Endothelial cell of umbilical vein (primary cell): ENCODE results near the gene PRR11. TPM values are rescaled to one million over a fixed set of nuclear protein-coding genes. Genes with fewer than 3 reads are reported as not detected.

ENCODE experiments used
- BruUV-seq: library from RNA; stranded (reverse); fragments of 400-500 nt; replicated peaks from 2 replicates; lab custom pipeline; 2021; lab: Mats Ljungman, UMichigan
- CTCF ChIA-PET: fragments of 300-600, 350-600 bp; sonication (Branson Sonifier 250); formaldehyde crosslinking; loops from one replicate; lab custom pipeline; 2021; ENCODE audit warnings: antibody characterized with exemption, inconsistent platforms; lab: Charles Lee
- POLR2A ChIA-PET: fragments of 300-600, 350-600 bp; sonication (Branson Sonifier 250); formaldehyde crosslinking; loops from one replicate; lab custom pipeline; 2021; ENCODE audit warnings: antibody characterized with exemption, inconsistent platforms; lab: Charles Lee
- DNase-seq: peaks from one replicate; pipeline ENCODE4 v3.0.0-alpha.2; 2011; ENCODE audit warnings: low read depth, low spot score
- FAIRE-seq: peaks from 2 replicates; lab custom pipeline; 2011; peaks lifted over from hg19 to GRCh38; lab: Jason Lieb, UNC
- H2AFZ ChIP-seq: 2 replicates; pipeline ENCODE4 v1.6.0; 2012; ENCODE audit warnings: low read depth, low read length, control low read depth, inconsistent platforms
- H3K27ac ChIP-seq: 2 replicates; pipeline ENCODE4 v1.5.1; 2011; ENCODE audit warnings: low read depth, mild to moderate bottlenecking, control low read depth, low read length, moderate library complexity; ENCODE audit not compliant: insufficient read depth
- H3K27me3 ChIP-seq, 2 experiments: 2 replicates each; pipeline versions ENCODE4 v1.6.0 to v1.6.1; 2011; ENCODE audit warnings: low read length in 2 of 2, mixed read lengths in 1 of 2; ENCODE audit not compliant: control insufficient read depth in 2 of 2, insufficient read depth in 2 of 2
- H3K36me3 ChIP-seq, 2 experiments: 2 replicates in 1 of 2; 3 replicates in 1 of 2; pipeline ENCODE4 v1.5.1; 2011; ENCODE audit warnings: low read length in 2 of 2, mild to moderate bottlenecking in 1 of 2, moderate library complexity in 1 of 2; ENCODE audit not compliant: control insufficient read depth in 2 of 2, insufficient read depth in 2 of 2; ENCODE audit errors: extremely low read depth in 1 of 2
- H3K4me1 ChIP-seq: 3 replicates; pipeline ENCODE4 v1.5.1; 2011; ENCODE audit warnings: mild to moderate bottlenecking, low read length; ENCODE audit not compliant: control insufficient read depth, insufficient read depth; ENCODE audit errors: extremely low read depth
- H3K4me2 ChIP-seq: 2 replicates; pipeline ENCODE4 v1.6.1; 2011; ENCODE audit warnings: low read length, control low read depth, mixed read lengths; ENCODE audit not compliant: insufficient read depth
- H3K4me3 ChIP-seq, 3 experiments: fragments of 200-600 bp in 1 of 3; sonication (generic), shearing (Covaris generic) in 1 of 3; replicated peaks in 1 of 3; 2 replicates each; pipeline ENCODE4 v1.5.1; 2011 to 2016; ENCODE audit warnings: control low read depth in 3 of 3, low read length in 3 of 3, mild to moderate bottlenecking in 2 of 3, inconsistent platforms in 1 of 3, low read depth in 1 of 3, moderate library complexity in 1 of 3; ENCODE audit not compliant: insufficient read depth in 1 of 3
- H3K79me2 ChIP-seq: 2 replicates; pipeline ENCODE4 v1.6.0; 2012; ENCODE audit warnings: low read length, inconsistent platforms; ENCODE audit not compliant: control insufficient read depth, insufficient read depth
- H3K9ac ChIP-seq: replicated peaks from 2 replicates; pipeline ENCODE3; 2011; ENCODE audit warnings: low read length, control low read depth; ENCODE audit not compliant: insufficient read depth; ENCODE audit errors: extremely low read depth
- H3K9me1 ChIP-seq: replicated peaks from 3 replicates; pipeline ENCODE4 v1.6.0; 2011; ENCODE audit warnings: mild to moderate bottlenecking, low read length; ENCODE audit not compliant: control insufficient read depth, insufficient read depth; ENCODE audit errors: extremely low read depth
- H3K9me3 ChIP-seq: replicated peaks from 2 replicates; pipeline ENCODE4 v1.5.1; 2012; ENCODE audit warnings: low read length, inconsistent platforms; ENCODE audit not compliant: control insufficient read depth, insufficient read depth
- H4K20me1 ChIP-seq: replicated peaks from 2 replicates; pipeline ENCODE3; 2011; ENCODE audit warnings: mild to moderate bottlenecking, low read length; ENCODE audit not compliant: control insufficient read depth, insufficient read depth; ENCODE audit errors: extremely low read depth
- FOS ChIP-seq: IDR thresholded peaks from 2 replicates; pipeline ENCODE4 v1.6.1; 2011; ENCODE audit warnings: mild to moderate bottlenecking, low read length, moderate library complexity, borderline replicate concordance; ENCODE audit not compliant: insufficient read depth
- GATA2 ChIP-seq: IDR thresholded peaks from 2 replicates; pipeline ENCODE4 v1.7.0; 2011; ENCODE audit warnings: low read depth, mild to moderate bottlenecking, moderate library complexity, mixed read lengths, low read length; ENCODE audit not compliant: insufficient read length, insufficient read depth
- MYC ChIP-seq: IDR thresholded peaks from one replicate; pipeline ENCODE4 v1.6.1; 2011; ENCODE audit warnings: mild to moderate bottlenecking, low read depth, low read length
- POLR2AphosphoS5 ChIP-seq: IDR thresholded peaks from 2 replicates; pipeline ENCODE4 v1.6.1; 2012; ENCODE audit warnings: low read depth, mild to moderate bottlenecking, control low read depth, low read length, moderate library complexity; ENCODE audit not compliant: insufficient read depth
- dilution Hi-C: fragments of 300-500 bp; cut with MboI; formaldehyde crosslinking; loops from one replicate; pipeline ENCODE4 v1.15.0; 2019; ENCODE audit warnings: low sequenced_read_pairs; ENCODE audit not compliant: extremely low pct_ligation_motif_present
- intact Hi-C: fragments of 100-400 bp; cut with micrococcal nuclease; formaldehyde crosslinking; loops from one replicate; pipeline ENCODE4 v1.10.0; 2022
- polyA plus RNA-seq, 4 experiments: library from polyadenylated mRNA; depleted of rRNA in 3 of 4; stranded (reverse) in 3 of 4; unstranded in 1 of 4; fragments of >200 nt; gene quantifications; 2 replicates each; pipeline versions ENCODE4 v1.2.1 to v1.2.3, GENCODE V29; 2011 to 2012; ENCODE audit warnings: missing spikeins in 1 of 4
- total RNA-seq: library from RNA; stranded (reverse); gene quantifications from 2 replicates; pipeline ENCODE4 v1.2.3, GENCODE V29; 2021
- TF ChIP-seq, protein P1 (sequence below): IDR thresholded peaks from 2 replicates; pipeline ENCODE4 v1.6.1; 2011; ENCODE audit not compliant: insufficient read depth, insufficient read length

Gene PRR11
- total and polyA plus RNA-seq, 2 donors (not counting 3 experiments of a cell fraction or from before 2014, with no cell fraction given): 28.8 to 86.3 TPM

GRCh38 chr17:59167571-59168001 lies 12.0 kb downstream of the PRR11 start:
- peaks cover 9% of the 10 kb centered on the region for H3K4me1 ChIP-seq
- H3K27ac ChIP-seq: peak overlapping the region; percentile 19
- DNase-seq (peak; percentile 61), FAIRE-seq (peak; percentile 77)
- peak overlapping the region; percentile 8 for H3K4me2 ChIP-seq
- peaks cover 76% of the 10 kb centered on the region for H3K79me2 ChIP-seq
- H3K9me1 ChIP-seq: no peaks in the 10 kb centered on the region
- BruUV-seq: no TSS peak
- ChIA-PET POLR2A (no interaction called here), CTCF (no interaction called here)
- H3K9me3 ChIP-seq: no peaks in the 10 kb centered on the region
- intact Hi-C loops (no loop called here), dilution Hi-C loops (no loop called here)
- no peaks in the 10 kb centered on the region for H4K20me1 ChIP-seq
- no peaks in the 10 kb centered on the region for H3K27me3 ChIP-seq
- H3K4me3 ChIP-seq: no peak overlapping the region
- H2AFZ ChIP-seq: peak overlapping the region; percentile 63
- H3K36me3 ChIP-seq: peaks cover 0 to 5% of the 10 kb centered on the region in 2 experiments
- TF ChIP-seq GATA2 (peak; percentile 72), POLR2AphosphoS5 (peak; percentile 55), FOS (no peak)
- TF ChIP-seq, protein P1, sequence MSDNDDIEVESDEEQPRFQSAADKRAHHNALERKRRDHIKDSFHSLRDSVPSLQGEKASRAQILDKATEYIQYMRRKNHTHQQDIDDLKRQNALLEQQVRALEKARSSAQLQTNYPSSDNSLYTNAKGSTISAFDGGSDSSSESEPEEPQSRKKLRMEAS: no peak
- H3K9ac ChIP-seq: peak overlapping the region; percentile 13

DNA sequence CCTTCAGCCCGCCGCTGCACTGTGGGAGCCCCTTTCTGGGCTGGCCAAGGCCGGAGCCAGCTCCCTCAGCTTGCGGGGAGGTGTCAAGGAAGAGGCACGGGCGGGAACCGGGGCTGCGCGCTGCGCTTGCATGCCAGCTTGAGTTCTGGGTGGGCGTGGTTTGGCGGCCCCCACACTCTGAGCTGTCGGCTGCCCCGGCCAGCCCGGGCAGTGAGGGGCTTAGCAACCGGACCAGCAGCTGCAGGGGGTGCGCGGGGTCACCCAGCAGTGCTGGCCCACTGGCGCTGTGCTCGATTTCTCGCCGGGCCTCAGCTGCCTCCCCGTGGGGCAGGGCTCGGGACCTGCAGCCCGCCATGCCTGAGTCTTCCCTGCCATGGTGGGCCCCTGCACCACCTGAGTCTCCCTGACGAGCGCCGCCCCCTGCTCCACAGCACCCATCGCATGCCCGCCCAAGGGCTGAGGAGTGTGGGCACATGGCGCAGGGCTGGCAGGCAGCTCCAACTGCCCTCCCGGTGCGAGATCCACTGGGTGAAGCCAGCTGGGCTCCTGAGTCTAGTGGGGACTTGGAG lies 17.0 kb downstream of the PRR11 start:
- ChIA-PET CTCF (interaction anchor here (2.0 kb wide), 1 partner anchor 14 kb away, joined by 5 read pairs; no protein-coding TSS in a partner anchor), POLR2A (no interaction called here)
- Histone ChIP-seq H4K20me1 (no peaks in the 10 kb centered on the region), H3K27me3 (no peaks in the 10 kb centered on the region), H2AFZ (no peak overlapping the region), H3K27ac (no peak overlapping the region), H3K9me3 (no peaks in the 10 kb centered on the region), H3K4me2 (no peak overlapping the region), H3K4me3 (no peak overlapping the region), H3K9me1 (no peaks in the 10 kb centered on the region), H3K36me3 (peaks cover 4 to 10% of the 10 kb centered on the region in 2 experiments), H3K9ac (no peak overlapping the region), H3K4me1 (peaks cover 2% of the 10 kb centered on the region), H3K79me2 (peaks cover 62% of the 10 kb centered on the region)
- no peak for FAIRE-seq
- no TSS peak for BruUV-seq
- dilution Hi-C loops (no loop called here), intact Hi-C loops (no loop called here)
- TF ChIP-seq GATA2: no peak
- TF ChIP-seq MYC: no peak
- no peak for TF ChIP-seq FOS
- DNase-seq: no peak
